GM23248 (cell line): ENCODE data around the gene VTI1B. TPM values are rescaled to one million over a fixed set of nuclear protein-coding genes. Genes with fewer than 3 reads are reported as not detected.

Experiments used
- DNase-seq: peaks from one replicate; pipeline ENCODE4 v3.0.0-alpha.2; 2015
- H2AFZ ChIP-seq: fragments of 200-600 bp; sonication (generic); 2 replicates; pipeline ENCODE4 v1.6.1; 2016; ENCODE audit warnings: antibody characterized with exemption
- H3F3A ChIP-seq: fragments of 200-600 bp; sonication (generic); 2 replicates; pipeline ENCODE4 v1.6.1; 2016; ENCODE audit warnings: mild to moderate bottlenecking, antibody characterized with exemption, mixed run types; ENCODE audit not compliant: insufficient read depth
- H3K27ac ChIP-seq: fragments of 200-600 bp; sonication (generic); 2 replicates; pipeline ENCODE4 v1.5.1; 2016; ENCODE audit warnings: mild to moderate bottlenecking
- H3K27me3 ChIP-seq: fragments of 200-600 bp; sonication (generic); replicated peaks from 2 replicates; pipeline ENCODE4 v1.6.1; 2016; ENCODE audit warnings: mild to moderate bottlenecking; ENCODE audit not compliant: insufficient read depth
- H3K36me3 ChIP-seq: fragments of 200-600 bp; sonication (generic); 2 replicates; pipeline ENCODE4 v1.6.1; 2016; ENCODE audit warnings: low read depth, mild to moderate bottlenecking
- H3K4me1 ChIP-seq: fragments of 200-600 bp; sonication (generic); 2 replicates; pipeline ENCODE4 v1.6.1; 2016; ENCODE audit warnings: mild to moderate bottlenecking; ENCODE audit not compliant: insufficient read depth
- H3K4me2 ChIP-seq: fragments of 200-600 bp; sonication (generic); one replicate; pipeline ENCODE4 v1.6.1; 2016; ENCODE audit warnings: mild to moderate bottlenecking; ENCODE audit not compliant: unreplicated experiment
- H3K4me3 ChIP-seq: fragments of 200-600 bp; sonication (generic); 2 replicates; pipeline ENCODE4 v1.5.1; 2016; ENCODE audit warnings: mild to moderate bottlenecking
- H3K79me2 ChIP-seq: fragments of 200-600 bp; sonication (generic); 2 replicates; pipeline ENCODE4 v1.6.1; 2016; ENCODE audit warnings: mild to moderate bottlenecking; ENCODE audit not compliant: insufficient read depth
- H3K9ac ChIP-seq: fragments of 200-600 bp; sonication (generic); 2 replicates; pipeline ENCODE4 v1.6.1; 2016; ENCODE audit warnings: mild to moderate bottlenecking
- H3K9me2 ChIP-seq: fragments of 200-600 bp; sonication (generic); 2 replicates; pipeline ENCODE4 v1.6.1; 2016; ENCODE audit warnings: mixed run types, mild to moderate bottlenecking, moderate library complexity; ENCODE audit not compliant: insufficient read depth
- H3K9me3 ChIP-seq: fragments of 200-600 bp; sonication (generic); one replicate; pipeline ENCODE4 v1.6.1; 2017; ENCODE audit warnings: low read depth
- H4K20me1 ChIP-seq: fragments of 200-600 bp; sonication (generic); 2 replicates; pipeline ENCODE4 v1.6.0; 2016; ENCODE audit not compliant: insufficient read depth
- EZH2 ChIP-seq: fragments of 200-600 bp; sonication (generic); IDR thresholded peaks from 2 replicates; pipeline ENCODE4 v1.6.1; 2018; ENCODE audit warnings: antibody characterized with exemption, mild to moderate bottlenecking; ENCODE audit not compliant: insufficient read depth, poor library complexity, severe bottlenecking
- EZH2phosphoT487 ChIP-seq: fragments of 200-600 bp; sonication (generic); IDR thresholded peaks from 2 replicates; pipeline ENCODE4 v1.6.1; 2018; ENCODE audit warnings: antibody characterized with exemption, moderate library complexity, mild to moderate bottlenecking, low read depth; ENCODE audit not compliant: insufficient read depth
- WGBS, 2 experiments: methylation state at CpG; one replicate each; pipeline ENCODE4 v1.1.6; 2015 to 2017; ENCODE audit warnings: low lambda C conversion rate in 2 of 2, low coverage in 1 of 2; ENCODE audit errors: missing lambda C conversion rate in 2 of 2; 5-methylcytosine and 5-hydroxymethylcytosine counted together
- in situ Hi-C: fragments of 300-500 bp; cut with MboI; formaldehyde crosslinking; loops from 2 replicates; pipeline ENCODE4 v1.15.0; 2020
- polyA plus RNA-seq: library from polyadenylated mRNA; unstranded; fragments of >200 nt; fragmentation: Nextera tagmentation; extraction: Ambion mirVana; gene quantifications from 2 replicates; pipeline ENCODE4 v1.2.1, GENCODE V29; 2016
- total RNA-seq: library from RNA; depleted of rRNA; stranded (reverse); fragments of >200 nt; shearing (Covaris generic); gene quantifications from 2 replicates; pipeline ENCODE4 v1.2.3, GENCODE V29; 2014

Gene VTI1B
- total and polyA plus RNA-seq, 2 experiments from 2014 or later: 61.5 to 207 TPM

DNA sequence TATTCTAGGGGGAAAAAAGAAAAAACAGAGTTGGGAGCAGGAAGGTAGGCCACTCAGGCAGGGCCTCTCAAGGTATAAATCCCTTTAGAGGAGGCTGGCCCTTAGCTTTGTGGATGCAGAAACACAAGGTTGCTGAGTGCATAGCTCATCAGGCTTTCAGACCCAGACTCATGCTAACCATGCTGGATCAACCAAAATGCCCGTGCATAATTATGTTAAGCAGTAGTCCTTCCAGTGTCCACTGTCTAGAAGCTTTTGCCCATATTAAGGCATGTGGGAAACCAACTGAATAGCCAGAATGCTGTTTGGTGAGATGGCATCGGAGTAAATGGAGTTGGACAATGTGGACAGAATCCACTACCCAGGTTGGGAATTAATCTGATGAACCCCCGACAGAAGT lies 35.8 kb downstream of the VTI1B start:
- no peak overlapping the region for H3K27ac ChIP-seq
- H3K79me2 ChIP-seq: no peaks in the 10 kb centered on the region
- H3F3A ChIP-seq: no peaks in the 10 kb centered on the region
- no peak overlapping the region for H3K9ac ChIP-seq
- no peak overlapping the region for H2AFZ ChIP-seq
- peaks cover 6% of the 10 kb centered on the region; the same call in 1 of the 2 replicates for H3K4me1 ChIP-seq
- no peak overlapping the region for H3K4me2 ChIP-seq
- H3K9me2 ChIP-seq: no peaks in the 10 kb centered on the region
- H3K4me3 ChIP-seq: no peak overlapping the region
- H3K27me3 ChIP-seq: no peaks in the 10 kb centered on the region
- in situ Hi-C loops: no loop called here
- DNase-seq: no peak
- H4K20me1 ChIP-seq: no peaks in the 10 kb centered on the region
- no peaks in the 10 kb centered on the region for H3K9me3 ChIP-seq
- WGBS, 2 experiments: 97 to 100% methylated on average over 3 of the region's 3 CpGs
- TF ChIP-seq EZH2phosphoT487 (no peak), EZH2 (no peak)
- H3K36me3 ChIP-seq: no peaks in the 10 kb centered on the region

GRCh38 chr14:67636361-67636919 lies 38.0 kb downstream of the VTI1B start:
- no peaks in the 10 kb centered on the region for H3K9me3 ChIP-seq
- no peaks in the 10 kb centered on the region for H3K79me2 ChIP-seq
- no peak for TF ChIP-seq EZH2phosphoT487
- TF ChIP-seq EZH2: no peak
- no peak overlapping the region for H3K4me2 ChIP-seq
- peak overlapping the region; percentile 42 for H2AFZ ChIP-seq
- H4K20me1 ChIP-seq: no peaks in the 10 kb centered on the region
- no peak overlapping the region for H3K4me3 ChIP-seq
- peak; percentile 55 for DNase-seq
- H3K9me2 ChIP-seq: no peaks in the 10 kb centered on the region
- H3K27me3 ChIP-seq: no peaks in the 10 kb centered on the region
- no peaks in the 10 kb centered on the region for H3F3A ChIP-seq
- in situ Hi-C loops: no loop called here
- peaks cover 6% of the 10 kb centered on the region; the same call in 1 of the 2 replicates for H3K4me1 ChIP-seq
- H3K36me3 ChIP-seq: no peaks in the 10 kb centered on the region
- 70 to 79% methylated on average over 3 of the region's 3 CpGs for WGBS, 2 experiments
- H3K9ac ChIP-seq: no peak overlapping the region
- peak overlapping the region; percentile 38 for H3K27ac ChIP-seq

DNA sequence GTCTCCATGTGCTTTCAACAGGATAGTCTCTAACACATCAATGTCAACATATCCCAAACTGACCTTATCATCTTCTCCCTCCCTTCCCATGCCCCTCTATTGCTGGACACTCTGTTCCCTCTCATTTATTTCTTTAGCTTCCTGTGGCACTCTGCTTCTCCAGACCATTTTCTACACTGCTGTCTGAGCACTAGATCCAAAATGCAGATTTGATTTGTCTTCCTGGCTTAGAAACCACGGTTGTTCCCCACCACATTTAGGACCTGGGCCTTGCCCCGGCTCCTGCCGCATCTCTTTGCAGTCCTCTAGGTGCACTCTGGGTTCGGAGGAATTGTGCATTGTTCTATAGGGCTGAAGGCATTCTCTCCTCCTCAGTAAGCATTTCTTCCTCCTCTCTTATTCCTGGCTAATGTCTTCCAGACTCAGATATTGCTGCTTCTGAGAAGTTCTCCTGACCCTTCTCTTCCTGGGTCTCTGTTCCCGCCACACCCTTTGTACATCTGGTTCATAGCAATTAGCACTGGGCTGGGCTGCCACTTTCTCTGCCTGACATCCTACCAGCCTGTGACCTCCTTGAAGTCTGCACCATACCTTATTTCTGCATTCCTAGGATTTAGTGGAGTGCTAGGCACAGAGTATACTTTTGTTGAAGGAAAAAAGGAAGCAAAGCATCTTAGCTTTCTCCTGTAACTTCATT lies 40.8 kb downstream of the VTI1B start:
- in situ Hi-C loops: no loop called here
- no peak for TF ChIP-seq EZH2

DNA sequence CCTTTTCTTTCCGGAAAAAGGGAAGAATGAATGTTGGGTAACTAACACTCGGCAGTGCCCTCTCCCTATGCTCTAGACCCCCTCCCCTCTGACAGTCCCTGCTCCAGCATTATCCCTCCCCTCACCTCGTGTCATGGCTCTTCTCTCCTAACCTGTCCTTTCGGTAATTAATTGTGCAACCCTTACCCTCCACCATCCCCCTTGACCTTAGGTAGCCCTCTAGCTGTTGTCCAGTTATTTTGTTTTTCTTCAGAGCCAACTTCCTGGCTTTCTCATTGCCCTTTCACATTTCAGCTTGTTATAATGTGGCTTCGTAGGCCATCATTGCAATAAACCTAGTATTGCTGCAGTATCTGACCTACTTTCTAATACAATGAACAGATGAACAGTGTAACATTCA lies 43.5 kb downstream of the VTI1B start:
- Histone ChIP-seq H3K36me3 (no peaks in the 10 kb centered on the region), H3K79me2 (no peaks in the 10 kb centered on the region), H3K9me2 (no peaks in the 10 kb centered on the region), H3K4me1 (0 out of 2 replicates have a peak, but pooled peaks cover 1% of the 10 kb centered on the region), H4K20me1 (no peaks in the 10 kb centered on the region), H2AFZ (no peak overlapping the region), H3K27me3 (no peaks in the 10 kb centered on the region), H3K9me3 (no peaks in the 10 kb centered on the region), H3F3A (no peaks in the 10 kb centered on the region), H3K4me2 (no peak overlapping the region), H3K4me3 (no peak overlapping the region), H3K9ac (no peak overlapping the region), H3K27ac (no peak overlapping the region)
- TF ChIP-seq EZH2phosphoT487 (no peak), EZH2 (no peak)
- 74 to 78% methylated on average over 5 of the region's 5 CpGs for WGBS, 2 experiments
- in situ Hi-C loops: no loop called here
- no peak for DNase-seq

More for the DNA sequence above, 40.8 kb downstream of the VTI1B start:
- Histone ChIP-seq H2AFZ (no peak overlapping the region), H3K4me2 (no peak overlapping the region), H3K27ac (no peak overlapping the region), H4K20me1 (no peaks in the 10 kb centered on the region), H3K9me3 (no peaks in the 10 kb centered on the region), H3K27me3 (no peaks in the 10 kb centered on the region), H3K9me2 (no peaks in the 10 kb centered on the region), H3K4me1 (peaks cover 6% of the 10 kb centered on the region; the same call in 1 of the 2 replicates), H3K79me2 (no peaks in the 10 kb centered on the region), H3K4me3 (no peak overlapping the region), H3K36me3 (no peaks in the 10 kb centered on the region), H3K9ac (no peak overlapping the region), H3F3A (no peaks in the 10 kb centered on the region)
- WGBS, 2 experiments: 87 to 89% methylated on average over 5 of the region's 5 CpGs
- DNase-seq: no peak
